ENCODE data around the gene CREM.

DNA sequence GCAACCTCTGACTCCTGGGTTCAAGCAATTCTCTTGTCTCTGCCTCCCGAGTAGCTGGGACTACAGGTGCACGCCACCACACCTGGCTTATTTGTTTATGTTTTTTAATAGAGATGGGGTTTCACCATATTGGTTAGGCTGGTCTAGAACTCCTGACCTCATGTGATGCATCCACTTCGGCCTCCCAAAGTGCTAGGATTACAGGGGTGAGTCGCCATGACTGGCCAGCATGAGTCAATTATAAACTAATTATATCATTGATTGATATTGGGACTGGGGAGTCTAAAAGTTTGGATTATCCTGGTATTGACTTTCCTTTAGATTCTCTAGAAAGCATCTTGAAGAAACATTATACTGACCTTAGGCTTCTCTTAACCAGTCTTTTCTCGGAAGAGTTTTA, 135.8 kb downstream of the CREM start:
- TF ChIP-seq, protein P1, sequence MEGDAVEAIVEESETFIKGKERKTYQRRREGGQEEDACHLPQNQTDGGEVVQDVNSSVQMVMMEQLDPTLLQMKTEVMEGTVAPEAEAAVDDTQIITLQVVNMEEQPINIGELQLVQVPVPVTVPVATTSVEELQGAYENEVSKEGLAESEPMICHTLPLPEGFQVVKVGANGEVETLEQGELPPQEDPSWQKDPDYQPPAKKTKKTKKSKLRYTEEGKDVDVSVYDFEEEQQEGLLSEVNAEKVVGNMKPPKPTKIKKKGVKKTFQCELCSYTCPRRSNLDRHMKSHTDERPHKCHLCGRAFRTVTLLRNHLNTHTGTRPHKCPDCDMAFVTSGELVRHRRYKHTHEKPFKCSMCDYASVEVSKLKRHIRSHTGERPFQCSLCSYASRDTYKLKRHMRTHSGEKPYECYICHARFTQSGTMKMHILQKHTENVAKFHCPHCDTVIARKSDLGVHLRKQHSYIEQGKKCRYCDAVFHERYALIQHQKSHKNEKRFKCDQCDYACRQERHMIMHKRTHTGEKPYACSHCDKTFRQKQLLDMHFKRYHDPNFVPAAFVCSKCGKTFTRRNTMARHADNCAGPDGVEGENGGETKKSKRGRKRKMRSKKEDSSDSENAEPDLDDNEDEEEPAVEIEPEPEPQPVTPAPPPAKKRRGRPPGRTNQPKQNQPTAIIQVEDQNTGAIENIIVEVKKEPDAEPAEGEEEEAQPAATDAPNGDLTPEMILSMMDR (conservative IDR thresholded peaks at IDR 0.05; ENCODE audit: low read length): no peak
- no peak for TF ChIP-seq EZH2phosphoT487 (IDR thresholded peaks at IDR 0.05; ENCODE audit: borderline replicate concordance)

Measured in Loucy (cell line).